Activated CD8-positive, alpha-beta memory T cell treated with anti-CD3 and anti-CD28 coated beads for 1 hour (primary cell): ENCODE measurements around the gene OR7D2.
"Not testable (repeated sequence)": the region's sequence is repeated elsewhere in the genome, so short reads cannot be mapped to it uniquely, and the experiment has no call there.

Source experiments
- DNase-seq, 2 donors: peaks; one replicate each; pipeline ENCODE4 v3.0.0-alpha.2; 2020; ENCODE audit warnings: low read depth in 1 of 2; ENCODE audit errors: extremely low read depth in 1 of 2

Gene OR7D2

GRCh38 chr19:9198044-9198443 lies 19.3 kb downstream of the OR7D2 start:
- not testable (repeated sequence) for DNase-seq

- DNase-seq = peak; percentile 21 to 53
Observed at GRCh38 chr19:9205501-9206113, 26.8 kb downstream of the OR7D2 start.

GRCh38 chr19:9219489-9219888 lies 40.7 kb downstream of the OR7D2 start, which contains the start of gene OR7D4:
TSS of gene OR7D4 (minus strand) at chr19:9219589. CDS start at chr19:9214837, 4,752 bp downstream.
- no peak for DNase-seq
